Left lobe of liver (tissue), 2 donors: ENCODE measurements around the gene KRT36. TPM values are rescaled to one million over a fixed set of nuclear protein-coding genes. Genes with fewer than 3 reads are reported as not detected.

Experiments
- ATAC-seq: fragments of 200-7000 bp; cut with Tn5 transposase; one replicate; pipeline ENCODE4 v1.9.1; 2020; ENCODE audit warnings: mild to moderate bottlenecking, moderate library complexity
- DNase-seq: peaks from one replicate; pipeline ENCODE4 v3.0.0-alpha.2; 2020; ENCODE audit warnings: low spot score
- total RNA-seq: library from RNA; stranded (reverse); gene quantifications from one replicate; pipeline ENCODE4 v1.2.1, GENCODE V29; 2021
- donor health status: DM: no; HTN: no; CAD: no; lungs with moderate emphysema.
- donor health status: DM: no; HTN: yes; CAD: no.

The KRT36 gene
- total RNA-seq, 1 donor from 2014 or later = not detected

- DNase-seq (no peak), ATAC-seq (peak; percentile 12)
Observed at GRCh38 chr17:41444186-41444585, 45.5 kb downstream of the KRT36 start.

- no peak for DNase-seq
- no peak for ATAC-seq
Observed at GRCh38 chr17:41442739-41443138, 47.0 kb downstream of the KRT36 start.

- DNase-seq = no peak
- no peak for ATAC-seq
Observed at GRCh38 chr17:41440531-41441033, 49.1 kb downstream of the KRT36 start, which contains the start of gene KRT38. Gene KRT38 (minus strand): TSS chr17:41440983. CDS start chr17:41440921, 62 bp downstream.

- DNase-seq = no peak
- ATAC-seq = no peak
Observed at GRCh38 chr17:41439375-41439774, 50.3 kb downstream of the KRT36 start.

GRCh38 chr17:41437769-41438168 is 51.9 kb downstream of the KRT36 start:
- ATAC-seq = no peak
- DNase-seq = no peak

GRCh38 chr17:41437254-41437653 is 52.5 kb downstream of the KRT36 start:
- DNase-seq (no peak), ATAC-seq (no peak)

Other genes starting within 250 kb of the KRT36 start
- gene KRTAP9-4, start 240.2 kb downstream of the KRT36 start, total RNA-seq = not detected
- gene KRTAP9-9, start 234.5 kb downstream of the KRT36 start, total RNA-seq = not detected
- not detected for gene KRTAP9-6, start 224.5 kb downstream of the KRT36 start, total RNA-seq
- not detected for gene KRTAP9-7, start 214.2 kb downstream of the KRT36 start, total RNA-seq
- gene KRTAP29-1, start 187.1 kb downstream of the KRT36 start, total RNA-seq = not detected
- not detected for gene KRTAP16-1, start 180.6 kb downstream of the KRT36 start, total RNA-seq
- not detected for gene KRTAP17-1, start 174.2 kb downstream of the KRT36 start, total RNA-seq
- not detected for gene KRT33A, start 139.1 kb downstream of the KRT36 start, total RNA-seq
- not detected for gene KRT33B, start 120.1 kb downstream of the KRT36 start, total RNA-seq
- gene KRT34, start 107.6 kb downstream of the KRT36 start, total RNA-seq = not detected
- gene KRT31, start 92.3 kb downstream of the KRT36 start, total RNA-seq = not detected
- gene KRT37, start 65.3 kb downstream of the KRT36 start, total RNA-seq = not detected
- gene KRT38, start 48.9 kb downstream of the KRT36 start, total RNA-seq = not detected
- gene KRT32, start 22.5 kb downstream of the KRT36 start, total RNA-seq = not detected
- not detected for gene KRT35, start 8.8 kb downstream of the KRT36 start, total RNA-seq
- gene KRT13, start 15.7 kb upstream of the KRT36 start, total RNA-seq = not detected
- 0.15 TPM for gene KRT15, start 29.0 kb upstream of the KRT36 start, total RNA-seq
- gene KRT19, start 38.4 kb upstream of the KRT36 start, total RNA-seq = 5.7 TPM
- not detected for gene KRT9, start 82.1 kb upstream of the KRT36 start, total RNA-seq
- gene KRT14, start 97.0 kb upstream of the KRT36 start, total RNA-seq = not detected
- not detected for gene KRT16, start 122.9 kb upstream of the KRT36 start, total RNA-seq
- not detected for gene KRT17, start 134.7 kb upstream of the KRT36 start, total RNA-seq
- gene EIF1, start 199.0 kb upstream of the KRT36 start, total RNA-seq = 257 TPM
- not detected for gene GAST, start 222.4 kb upstream of the KRT36 start, total RNA-seq
- gene HAP1, start 244.7 kb upstream of the KRT36 start, total RNA-seq = not detected